Gastroesophageal sphincter (tissue), 4 donors: Measurements from ENCODE around the gene GTF3A. TPM values are rescaled to one million over a fixed set of nuclear protein-coding genes. Genes with fewer than 3 reads are reported as not detected.

Experiments used
- ATAC-seq: fragments of 150-250 bp; one replicate; pipeline ENCODE4 v1.9.1; 2016; ENCODE audit warnings: mild to moderate bottlenecking, moderate library complexity
- H3K27ac ChIP-seq, 4 donors: fragments of 200-600 bp; sonication (generic) in 3 of 4; 1 replicate in 3 of 4; 2 replicates in 1 of 4; pipeline ENCODE4 v1.5.1; 2016 to 2019
- H3K27me3 ChIP-seq: fragments of 200-600 bp; sonication (generic); one replicate; pipeline ENCODE4 v1.5.1; 2019
- H3K36me3 ChIP-seq, 2 donors: fragments of 200-600 bp; sonication (generic); one replicate each; pipeline ENCODE4 v1.5.1; 2019; ENCODE audit warnings: control low read depth in 1 of 2
- H3K4me1 ChIP-seq, 3 donors: fragments of 200-600 bp; sonication (generic); 1 replicate in 2 of 3; 2 replicates in 1 of 3; pipeline ENCODE4 v1.5.1; 2016 to 2019; ENCODE audit warnings: control low read depth in 2 of 3
- H3K4me3 ChIP-seq, 2 donors: fragments of 200-600 bp; sonication (generic); one replicate each; pipeline ENCODE4 v1.5.1; 2019; ENCODE audit warnings: mild to moderate bottlenecking in 1 of 2, moderate library complexity in 1 of 2
- H3K9me3 ChIP-seq, 3 donors: fragments of 200-600 bp; sonication (generic); one replicate each; pipeline ENCODE4 v1.5.1; 2017 to 2019; ENCODE audit warnings: control low read depth in 2 of 3
- EP300 ChIP-seq: sonication (generic); formaldehyde crosslinking; IDR thresholded peaks from one replicate; pipeline ENCODE4 v1.6.1; 2017; ENCODE audit warnings: antibody characterized with exemption, mild to moderate bottlenecking
- POLR2A ChIP-seq, 2 donors: fragments of 450-650 bp; IDR thresholded peaks; one replicate each; pipeline ENCODE4 v1.6.1; 2017; ENCODE audit warnings: antibody characterized with exemption in 2 of 2, mild to moderate bottlenecking in 2 of 2, moderate library complexity in 1 of 2
- POLR2AphosphoS5 ChIP-seq: sonication (generic); formaldehyde crosslinking; IDR thresholded peaks from one replicate; pipeline ENCODE4 v1.6.1; 2017; ENCODE audit warnings: antibody characterized with exemption
- WGBS, 2 donors: methylation state at CpG; one replicate each; pipeline ENCODE4 v1.1.5; 2018; ENCODE audit warnings: low coverage in 1 of 2; 5-methylcytosine and 5-hydroxymethylcytosine counted together
- total RNA-seq, 4 donors: library from RNA; depleted of rRNA; stranded (reverse); fragments of >200 nt; gene quantifications; one replicate each; pipeline ENCODE4 v1.1.0, GENCODE V29; 2016
- TF ChIP-seq, protein P1 (sequence below), 4 experiments: fragments of 200-600 bp in 2 of 4; fragments of 450-650 bp in 2 of 4; sonication (generic) in 1 of 4; IDR thresholded peaks; one replicate each; pipeline ENCODE4 v1.5.1; 2017 to 2019; ENCODE audit warnings: antibody characterized with exemption in 4 of 4, mild to moderate bottlenecking in 2 of 4, moderate library complexity in 2 of 4

GTF3A gene
- total RNA-seq, 4 donors from 2014 or later, result 90.5 to 151 (median 120) TPM

DNA sequence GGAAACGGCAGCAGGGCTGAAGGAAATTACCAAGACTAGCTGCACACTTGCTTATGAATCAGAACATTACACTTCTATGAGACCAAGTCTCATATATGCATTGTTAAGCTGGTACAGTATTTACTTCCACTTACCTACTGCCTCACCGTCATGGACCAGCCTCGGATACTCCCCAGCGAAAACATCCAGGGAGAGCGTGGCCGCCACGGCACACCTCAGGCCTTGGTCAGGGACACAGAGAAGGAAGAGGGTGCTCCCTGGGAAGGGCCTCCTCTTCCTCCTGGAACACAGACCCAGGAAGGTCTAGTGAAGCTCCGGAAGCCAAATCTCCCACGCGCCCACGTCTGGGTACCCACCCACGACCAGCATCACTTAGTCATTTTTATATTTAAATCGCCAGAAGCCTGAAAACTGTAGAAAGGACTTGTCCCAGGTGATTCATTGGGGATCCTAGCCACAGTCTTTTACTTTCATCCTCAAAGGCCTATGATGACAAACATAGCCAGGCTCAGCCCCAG, 50.4 kb downstream of the GTF3A start:
- TF ChIP-seq EP300, result no peak
- TF ChIP-seq, protein P1, sequence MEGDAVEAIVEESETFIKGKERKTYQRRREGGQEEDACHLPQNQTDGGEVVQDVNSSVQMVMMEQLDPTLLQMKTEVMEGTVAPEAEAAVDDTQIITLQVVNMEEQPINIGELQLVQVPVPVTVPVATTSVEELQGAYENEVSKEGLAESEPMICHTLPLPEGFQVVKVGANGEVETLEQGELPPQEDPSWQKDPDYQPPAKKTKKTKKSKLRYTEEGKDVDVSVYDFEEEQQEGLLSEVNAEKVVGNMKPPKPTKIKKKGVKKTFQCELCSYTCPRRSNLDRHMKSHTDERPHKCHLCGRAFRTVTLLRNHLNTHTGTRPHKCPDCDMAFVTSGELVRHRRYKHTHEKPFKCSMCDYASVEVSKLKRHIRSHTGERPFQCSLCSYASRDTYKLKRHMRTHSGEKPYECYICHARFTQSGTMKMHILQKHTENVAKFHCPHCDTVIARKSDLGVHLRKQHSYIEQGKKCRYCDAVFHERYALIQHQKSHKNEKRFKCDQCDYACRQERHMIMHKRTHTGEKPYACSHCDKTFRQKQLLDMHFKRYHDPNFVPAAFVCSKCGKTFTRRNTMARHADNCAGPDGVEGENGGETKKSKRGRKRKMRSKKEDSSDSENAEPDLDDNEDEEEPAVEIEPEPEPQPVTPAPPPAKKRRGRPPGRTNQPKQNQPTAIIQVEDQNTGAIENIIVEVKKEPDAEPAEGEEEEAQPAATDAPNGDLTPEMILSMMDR (IDR thresholded peaks at IDR 0.05), result no peak
- no peak for TF ChIP-seq POLR2A (IDR thresholded peaks at IDR 0.05)
- TF ChIP-seq POLR2AphosphoS5, result no peak
- Histone ChIP-seq H3K4me3 (no peak overlapping the region), H3K27me3 (peaks cover 9% of the 10 kb centered on the region), H3K4me1 (no peaks in the 10 kb centered on the region), H3K27ac (no peak overlapping the region), H3K36me3 (no peaks in the 10 kb centered on the region), H3K9me3 (no peaks in the 10 kb centered on the region)
- ATAC-seq, result no peak
- WGBS, 2 donors, result 93 to 100% methylated on average over 1 to 4 of the region's 13 CpGs

DNA sequence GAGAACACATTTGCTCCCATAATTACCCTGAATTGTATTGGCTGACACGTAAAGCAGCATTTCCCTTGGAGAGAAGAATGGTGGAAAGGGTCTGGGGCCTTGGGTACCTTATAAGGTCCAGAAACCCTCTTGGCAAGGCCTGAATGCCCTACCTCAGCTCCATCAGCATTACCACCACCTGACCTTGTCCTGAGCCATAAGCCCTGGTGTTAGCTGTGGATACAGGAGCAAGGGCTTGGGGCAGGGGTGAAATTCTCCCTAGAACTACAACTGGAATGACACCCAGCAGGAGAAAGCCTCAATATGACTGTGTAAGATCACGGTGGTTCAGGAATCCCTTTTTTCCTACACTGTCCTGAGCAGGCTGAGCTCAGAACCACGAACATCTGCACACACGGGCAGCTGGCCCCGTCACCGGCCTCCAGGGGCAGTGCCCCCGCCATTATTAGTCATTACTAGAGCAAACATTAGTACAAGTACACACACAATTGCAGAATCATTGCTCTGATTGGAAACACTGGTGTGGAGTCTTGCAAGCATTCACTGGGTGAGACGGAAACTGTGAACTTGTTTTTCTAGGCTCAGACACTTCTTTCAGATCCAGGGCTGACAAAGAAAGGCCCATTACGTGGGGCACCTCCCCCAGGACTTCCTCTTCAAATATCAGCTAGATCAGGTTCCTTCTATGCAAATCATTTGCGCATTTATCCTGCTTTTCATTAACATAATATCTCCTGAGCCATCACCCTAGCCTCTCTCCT, 52.7 kb downstream of the GTF3A start:
- no peak overlapping the region for H3K4me3 ChIP-seq
- no peak for ATAC-seq

DNA sequence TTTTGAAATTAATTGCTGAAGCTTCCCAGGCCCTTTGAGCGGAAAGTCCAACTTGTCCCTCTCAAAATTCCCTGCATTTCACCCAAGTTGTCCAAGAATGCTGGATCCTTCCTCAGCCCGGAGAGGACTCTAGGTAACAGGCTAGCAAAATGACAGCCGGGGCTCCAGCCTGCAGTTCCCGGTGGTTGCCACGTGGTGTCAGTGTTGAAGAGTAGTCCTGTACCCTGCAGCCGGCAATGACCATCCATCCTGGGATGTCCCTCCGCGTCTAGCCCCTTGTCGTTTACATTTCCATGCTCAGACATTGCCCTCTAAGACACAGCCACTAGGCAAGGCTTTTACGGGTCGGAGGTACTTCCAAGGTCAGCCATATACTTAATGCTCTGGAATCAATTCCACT, 57.3 kb downstream of the GTF3A start:
- no peaks in the 10 kb centered on the region for H3K36me3 ChIP-seq
- WGBS, 2 donors, result 19 to 33% methylated on average over 2 to 11 of the region's 11 CpGs
- H3K27me3 ChIP-seq, result peaks cover 39% of the 10 kb centered on the region
- no peaks in the 10 kb centered on the region for H3K4me1 ChIP-seq
- ATAC-seq, result no peak
- peaks cover 0 to 10% (median 0%) of the 10 kb centered on the region in 3 donors for H3K9me3 ChIP-seq
- H3K27ac ChIP-seq, result no peak overlapping the region
- TF ChIP-seq POLR2A (IDR thresholded peaks at IDR 0.05) (no peak), EP300 (no peak), POLR2AphosphoS5 (no peak)
- TF ChIP-seq, protein P1 (IDR thresholded peaks at IDR 0.05), result peak in 1 of 4 experiments; percentile 38
- no peak overlapping the region for H3K4me3 ChIP-seq

More for the DNA sequence above, 52.7 kb downstream of the GTF3A start:
- Histone ChIP-seq H3K4me1 (no peaks in the 10 kb centered on the region), H3K27ac (no peak overlapping the region), H3K36me3 (no peaks in the 10 kb centered on the region), H3K9me3 (peaks cover 0 to 8% (median 0%) of the 10 kb centered on the region in 3 donors), H3K27me3 (peaks cover 26% of the 10 kb centered on the region)
- TF ChIP-seq, protein P1 (IDR thresholded peaks at IDR 0.05), result no peak
- TF ChIP-seq POLR2AphosphoS5 (no peak), POLR2A (IDR thresholded peaks at IDR 0.05) (no peak), EP300 (no peak)
- WGBS, 2 donors, result 20 to 34% methylated on average over 2 to 9 of the region's 10 CpGs

DNA sequence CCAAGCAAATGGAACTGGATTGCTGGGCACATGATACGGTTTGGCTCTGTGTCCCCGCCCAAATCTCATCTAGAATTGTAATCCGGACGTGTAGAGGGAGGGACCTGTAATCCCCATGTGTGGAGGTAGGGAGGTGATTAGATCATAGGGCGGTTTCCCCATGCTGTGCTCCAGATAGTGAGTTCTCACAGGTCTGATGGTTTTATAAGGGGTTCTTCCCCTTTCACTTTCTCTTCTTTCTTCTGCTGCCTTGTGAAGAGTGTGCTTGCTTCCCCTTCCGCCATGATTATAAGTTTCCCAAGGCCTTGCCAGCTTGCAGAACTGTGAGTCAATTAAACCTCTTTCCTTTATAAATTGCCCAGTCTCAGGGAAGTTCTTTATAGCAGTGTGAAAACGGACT, 58.6 kb downstream of the GTF3A start:
- Histone ChIP-seq H3K9me3 (peaks cover 0 to 10% (median 0%) of the 10 kb centered on the region in 3 donors), H3K27me3 (peaks cover 39% of the 10 kb centered on the region), H3K36me3 (no peaks in the 10 kb centered on the region), H3K27ac (no peak overlapping the region), H3K4me1 (no peaks in the 10 kb centered on the region), H3K4me3 (no peak overlapping the region)
- ATAC-seq, result no peak
- WGBS, 2 donors, result 69 to 81% methylated on average over 7 of the region's 7 CpGs
- no peak for TF ChIP-seq POLR2A (IDR thresholded peaks at IDR 0.05)
- TF ChIP-seq, protein P1 (IDR thresholded peaks at IDR 0.05), result no peak
- TF ChIP-seq EP300, result no peak
- TF ChIP-seq POLR2AphosphoS5, result no peak

DNA sequence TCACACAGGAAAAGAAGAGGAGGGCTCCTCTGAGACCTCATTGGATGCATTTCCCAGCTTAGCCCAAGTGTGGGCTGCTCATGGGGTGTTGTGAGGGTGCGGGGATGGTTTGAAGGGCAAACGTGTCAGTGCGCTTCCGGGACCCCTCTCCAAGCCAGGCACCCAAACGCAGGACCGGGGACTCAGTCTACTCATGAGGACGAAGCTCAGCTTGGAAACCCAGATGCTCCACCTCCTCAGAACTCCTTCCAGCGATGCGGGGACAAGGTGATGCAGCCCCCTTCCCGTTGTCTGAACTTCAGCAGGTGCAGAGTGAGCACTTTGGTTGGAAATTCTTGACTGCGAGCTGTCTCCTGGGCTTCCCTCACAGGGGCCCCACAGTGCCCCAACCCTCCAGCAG, 59.0 kb downstream of the GTF3A start:
- no peak overlapping the region for H3K27ac ChIP-seq
- no peak for ATAC-seq
- no peaks in the 10 kb centered on the region for H3K36me3 ChIP-seq
- no peaks in the 10 kb centered on the region for H3K4me1 ChIP-seq
- 84% methylated on average over 9 of the region's 11 CpGs; no CpG with 5 or more reads in 1 of the 2 donors for WGBS, 2 donors
- H3K9me3 ChIP-seq, result peaks cover 0 to 10% (median 0%) of the 10 kb centered on the region in 3 donors
- H3K4me3 ChIP-seq, result no peak overlapping the region
- peaks cover 39% of the 10 kb centered on the region for H3K27me3 ChIP-seq
- TF ChIP-seq POLR2A (IDR thresholded peaks at IDR 0.05) (no peak), POLR2AphosphoS5 (no peak), EP300 (no peak)
- TF ChIP-seq, protein P1 (IDR thresholded peaks at IDR 0.05), result no peak
